Vagina (tissue), 2 donors: ENCODE results near the gene TNNC2. TPM values are rescaled to one million over a fixed set of nuclear protein-coding genes. Genes with fewer than 3 reads are reported as not detected.
"Not testable (repeated sequence)": the region's sequence is repeated elsewhere in the genome, so short reads cannot be mapped to it uniquely, and the experiment has no call there.

Experiments used
- DNase-seq, 2 donors: peaks; one replicate each; pipeline ENCODE4 v3.0.0-alpha.2; 2017; ENCODE audit errors: extremely low spot score in 2 of 2
- H3K27ac ChIP-seq: fragments of 200-600 bp; sonication (generic); one replicate; pipeline ENCODE4 v1.5.1; 2019
- H3K27me3 ChIP-seq: fragments of 200-600 bp; sonication (generic); one replicate; pipeline ENCODE4 v1.5.1; 2019
- H3K36me3 ChIP-seq, 2 donors: fragments of 200-600 bp; sonication (generic); one replicate each; pipeline ENCODE4 v1.5.1; 2017 to 2019
- H3K4me1 ChIP-seq: fragments of 200-600 bp; sonication (generic); one replicate; pipeline ENCODE4 v1.5.1; 2019
- H3K4me3 ChIP-seq, 2 donors: fragments of 200-600 bp; sonication (generic); 1 replicate in 1 of 2; 2 replicates in 1 of 2; pipeline ENCODE4 v1.5.1; 2016 to 2019
- H3K9me3 ChIP-seq: fragments of 200-600 bp; sonication (generic); one replicate; pipeline ENCODE4 v1.5.1; 2019
- CTCF ChIP-seq, 3 experiments: fragments of 450-650 bp in 2 of 3; fragments of 200-600 bp in 1 of 3; sonication (generic) in 1 of 3; IDR thresholded peaks; one replicate each; pipeline ENCODE4 v1.5.1; 2017 to 2019; ENCODE audit warnings: antibody characterized with exemption in 3 of 3, mild to moderate bottlenecking in 2 of 3, moderate library complexity in 2 of 3
- POLR2A ChIP-seq, 2 donors: fragments of 450-650 bp; IDR thresholded peaks; one replicate each; pipeline ENCODE4 v1.6.1; 2017; ENCODE audit warnings: antibody characterized with exemption in 2 of 2, mild to moderate bottlenecking in 2 of 2, moderate library complexity in 2 of 2
- POLR2AphosphoS5 ChIP-seq, 2 donors: sonication (generic); formaldehyde crosslinking; IDR thresholded peaks; one replicate each; pipeline ENCODE4 v1.9.0; 2017; ENCODE audit warnings: antibody characterized with exemption in 2 of 2, mild to moderate bottlenecking in 2 of 2, low read depth in 1 of 2; ENCODE audit not compliant: insufficient read depth in 1 of 2
- intact Hi-C: fragments of 100-400 bp; cut with DNase I; formaldehyde crosslinking; loops from one replicate; pipeline ENCODE4 v1.15.1; 2023
- total RNA-seq: library from RNA; depleted of rRNA; stranded (reverse); fragments of >200 nt; gene quantifications from one replicate; pipeline ENCODE4 v1.2.3, GENCODE V29; 2016

Gene TNNC2
- total RNA-seq, 1 donor from 2014 or later = not detected

GRCh38 chr20:45832619-45833018 lies 5.5 kb upstream of the TNNC2 start:
- Histone ChIP-seq H3K36me3 (peaks cover 0 to 4% of the 10 kb centered on the region in 2 donors), H3K4me1 (peaks cover 59% of the 10 kb centered on the region), H3K9me3 (no peaks in the 10 kb centered on the region), H3K4me3 (peak overlapping the region; percentile 48 to 88), H3K27ac (peak overlapping the region; percentile 99), H3K27me3 (no peaks in the 10 kb centered on the region)
- intact Hi-C loops = no loop called here
- DNase-seq = no peak
- TF ChIP-seq CTCF (IDR thresholded peaks at IDR 0.05) (no peak), POLR2AphosphoS5 (IDR thresholded peaks at IDR 0.05; ENCODE audit: insufficient read depth in 1 of 2, low read depth in 1 of 2) (no peak), POLR2A (IDR thresholded peaks at IDR 0.05) (no peak)

DNA sequence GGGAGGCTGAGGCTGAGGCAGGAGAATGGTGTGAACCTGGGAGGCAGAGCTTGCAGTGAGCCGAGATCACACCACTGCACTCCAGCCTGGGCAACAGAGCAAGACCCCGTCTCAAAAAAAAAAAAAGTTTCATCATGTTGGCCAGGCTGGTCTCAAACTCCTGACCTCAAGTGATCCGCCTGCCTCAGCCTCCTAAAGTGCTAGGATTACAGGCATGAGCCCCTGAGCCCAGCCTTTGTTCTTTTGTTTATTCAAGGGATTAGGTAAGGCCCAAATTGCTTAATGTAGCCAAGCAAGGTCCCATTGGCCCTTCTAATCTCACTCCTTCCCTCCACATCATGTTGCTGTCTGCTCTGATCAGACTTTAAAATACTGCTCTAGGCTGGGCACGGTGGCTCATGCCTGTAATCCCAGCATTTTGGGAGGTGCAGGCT lies 2.6 kb upstream of the TNNC2 start:
- Histone ChIP-seq H3K4me1 (peaks cover 46% of the 10 kb centered on the region), H3K27ac (peak overlapping the region; percentile 91)
- H3K27me3 ChIP-seq, intact Hi-C loops, H3K36me3 ChIP-seq, H3K9me3 ChIP-seq, DNase-seq, H3K4me3 ChIP-seq: not testable (repeated sequence)

DNA sequence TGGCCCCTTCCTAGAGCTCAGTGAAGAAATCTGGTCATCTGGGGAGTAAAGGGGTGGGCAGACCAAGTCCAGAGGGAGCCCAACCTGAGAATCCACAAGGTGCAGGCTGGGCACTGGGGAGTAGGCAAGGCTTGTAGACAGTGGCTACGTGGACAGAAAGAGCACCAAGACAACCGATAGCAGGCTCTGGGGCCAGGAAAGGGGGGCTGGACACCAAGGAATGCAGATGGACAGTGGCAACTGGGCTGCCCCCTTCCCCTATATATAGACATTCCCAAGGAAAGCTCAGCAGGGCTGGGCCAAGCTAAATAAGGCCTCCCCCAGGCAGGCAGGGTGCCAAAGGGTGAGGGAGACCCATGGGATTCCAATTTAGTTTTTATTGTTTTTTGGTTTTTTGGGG lies 1.5 kb upstream of the TNNC2 start:
- Histone ChIP-seq H3K4me1 (peaks cover 50% of the 10 kb centered on the region), H3K27ac (peak overlapping the region; percentile 91), H3K27me3 (no peaks in the 10 kb centered on the region), H3K36me3 (no peaks in the 10 kb centered on the region), H3K9me3 (no peaks in the 10 kb centered on the region), H3K4me3 (no peak overlapping the region)
- intact Hi-C loops = no loop called here
- TF ChIP-seq CTCF (IDR thresholded peaks at IDR 0.05) (no peak), POLR2A (IDR thresholded peaks at IDR 0.05) (no peak), POLR2AphosphoS5 (IDR thresholded peaks at IDR 0.05; ENCODE audit: insufficient read depth in 1 of 2, low read depth in 1 of 2) (peak in 1 of 2 donors; percentile 23)
- no peak for DNase-seq

GRCh38 chr20:45827712-45828111 lies 600 bp upstream of the TNNC2 start:
- Histone ChIP-seq H3K27me3 (no peaks in the 10 kb centered on the region), H3K27ac (peak overlapping the region; percentile 91), H3K36me3 (no peaks in the 10 kb centered on the region), H3K9me3 (no peaks in the 10 kb centered on the region), H3K4me1 (peaks cover 52% of the 10 kb centered on the region), H3K4me3 (no peak overlapping the region)
- TF ChIP-seq POLR2A (IDR thresholded peaks at IDR 0.05) (no peak), CTCF (IDR thresholded peaks at IDR 0.05) (no peak), POLR2AphosphoS5 (IDR thresholded peaks at IDR 0.05; ENCODE audit: insufficient read depth in 1 of 2, low read depth in 1 of 2) (no peak)
- intact Hi-C loops = no loop called here
- DNase-seq = no peak

GRCh38 chr20:45826381-45827019 lies 612 bp downstream of the TNNC2 start:
- no peak for DNase-seq
- H3K9me3 ChIP-seq = no peaks in the 10 kb centered on the region

More at GRCh38 chr20:45826381-45827019, 612 bp downstream of the TNNC2 start:
- no peak overlapping the region for H3K4me3 ChIP-seq
- TF ChIP-seq POLR2A (IDR thresholded peaks at IDR 0.05) = no peak
- TF ChIP-seq POLR2AphosphoS5 (IDR thresholded peaks at IDR 0.05; ENCODE audit: insufficient read depth in 1 of 2, low read depth in 1 of 2) = no peak
- no peak for TF ChIP-seq CTCF (IDR thresholded peaks at IDR 0.05)
- H3K36me3 ChIP-seq = no peaks in the 10 kb centered on the region
- intact Hi-C loops = no loop called here
- H3K27ac ChIP-seq = peak overlapping the region; percentile 91
- H3K27me3 ChIP-seq = no peaks in the 10 kb centered on the region
- H3K4me1 ChIP-seq = peaks cover 47% of the 10 kb centered on the region
